Lower lobe of right lung (tissue), 2 donors: ENCODE data around the gene APMAP. TPM values are rescaled to one million over a fixed set of nuclear protein-coding genes. Genes with fewer than 3 reads are reported as not detected.

Experiments
- ATAC-seq, 2 donors: fragments of 200-7000 bp; cut with Tn5 transposase; one replicate each; pipeline ENCODE4 v1.9.1; 2020 to 2022; ENCODE audit warnings: mild to moderate bottlenecking in 2 of 2, moderate library complexity in 2 of 2
- DNase-seq: peaks from one replicate; pipeline ENCODE4 v3.0.0-alpha.2; 2020
- H3K27ac ChIP-seq: fragments of 200-600 bp; one replicate; pipeline ENCODE4 v1.8.0; 2022
- H3K27me3 ChIP-seq: fragments of 200-600 bp; one replicate; pipeline ENCODE4 v1.8.0; 2022; ENCODE audit warnings: low read depth
- H3K36me3 ChIP-seq: fragments of 200-600 bp; one replicate; pipeline ENCODE4 v1.8.0; 2022; ENCODE audit warnings: mild to moderate bottlenecking
- H3K4me1 ChIP-seq: fragments of 200-600 bp; one replicate; pipeline ENCODE4 v1.8.0; 2022
- H3K4me3 ChIP-seq: fragments of 200-600 bp; one replicate; pipeline ENCODE4 v1.8.0; 2022; ENCODE audit warnings: mild to moderate bottlenecking
- H3K9me3 ChIP-seq: fragments of 200-600 bp; one replicate; pipeline ENCODE4 v1.8.0; 2022
- intact Hi-C: fragments of 100-400 bp; cut with DNase I; formaldehyde crosslinking; loops from one replicate; pipeline ENCODE4 v1.11.0; 2022
- total RNA-seq: library from RNA; stranded (reverse); fragmentation: NEBNext Ultra II Directional; extraction: Animal tissue kit (Norgen Biotek cat#: 25700); gene quantifications from one replicate; pipeline ENCODE4 v1.2.1, GENCODE V29; 2021
- TF ChIP-seq, protein P1 (sequence below): fragments of 200-600 bp; IDR thresholded peaks from one replicate; pipeline ENCODE4 v1.8.0; 2022; ENCODE audit warnings: antibody characterized with exemption, mild to moderate bottlenecking
- donor health status: DM: no; HTN: yes; CAD: no; lungs with severe emphysema.

Gene APMAP
- total RNA-seq, 1 donor from 2014 or later = 82.9 TPM

DNA sequence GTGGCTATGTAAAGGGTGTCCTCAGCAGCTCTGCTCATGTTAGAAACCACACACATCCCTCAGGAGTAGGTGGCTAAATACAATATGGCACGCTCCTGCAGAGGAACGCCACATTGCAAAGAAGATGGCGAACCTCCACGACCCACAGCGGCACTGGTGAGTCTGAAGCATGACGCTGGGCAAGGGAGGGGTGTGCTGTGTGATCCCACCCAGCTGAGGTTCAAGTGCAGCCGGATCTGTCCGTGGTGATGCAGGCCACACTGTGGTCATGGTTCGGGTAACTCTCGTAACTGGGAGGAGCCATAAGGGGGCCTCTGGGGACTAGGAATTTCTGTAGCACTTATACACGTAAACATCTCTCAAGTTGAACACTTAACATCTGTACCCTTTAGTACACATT lies 23.4 kb upstream of the APMAP start:
- intact Hi-C loops = no loop called here
- Histone ChIP-seq H3K4me3 (no peak overlapping the region), H3K4me1 (peaks cover 19% of the 10 kb centered on the region), H3K36me3 (peaks cover 80% of the 10 kb centered on the region), H3K9me3 (no peaks in the 10 kb centered on the region), H3K27ac (no peak overlapping the region), H3K27me3 (no peaks in the 10 kb centered on the region)
- no peak for DNase-seq
- TF ChIP-seq, protein P1, sequence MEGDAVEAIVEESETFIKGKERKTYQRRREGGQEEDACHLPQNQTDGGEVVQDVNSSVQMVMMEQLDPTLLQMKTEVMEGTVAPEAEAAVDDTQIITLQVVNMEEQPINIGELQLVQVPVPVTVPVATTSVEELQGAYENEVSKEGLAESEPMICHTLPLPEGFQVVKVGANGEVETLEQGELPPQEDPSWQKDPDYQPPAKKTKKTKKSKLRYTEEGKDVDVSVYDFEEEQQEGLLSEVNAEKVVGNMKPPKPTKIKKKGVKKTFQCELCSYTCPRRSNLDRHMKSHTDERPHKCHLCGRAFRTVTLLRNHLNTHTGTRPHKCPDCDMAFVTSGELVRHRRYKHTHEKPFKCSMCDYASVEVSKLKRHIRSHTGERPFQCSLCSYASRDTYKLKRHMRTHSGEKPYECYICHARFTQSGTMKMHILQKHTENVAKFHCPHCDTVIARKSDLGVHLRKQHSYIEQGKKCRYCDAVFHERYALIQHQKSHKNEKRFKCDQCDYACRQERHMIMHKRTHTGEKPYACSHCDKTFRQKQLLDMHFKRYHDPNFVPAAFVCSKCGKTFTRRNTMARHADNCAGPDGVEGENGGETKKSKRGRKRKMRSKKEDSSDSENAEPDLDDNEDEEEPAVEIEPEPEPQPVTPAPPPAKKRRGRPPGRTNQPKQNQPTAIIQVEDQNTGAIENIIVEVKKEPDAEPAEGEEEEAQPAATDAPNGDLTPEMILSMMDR = no peak
- ATAC-seq = no peak

DNA sequence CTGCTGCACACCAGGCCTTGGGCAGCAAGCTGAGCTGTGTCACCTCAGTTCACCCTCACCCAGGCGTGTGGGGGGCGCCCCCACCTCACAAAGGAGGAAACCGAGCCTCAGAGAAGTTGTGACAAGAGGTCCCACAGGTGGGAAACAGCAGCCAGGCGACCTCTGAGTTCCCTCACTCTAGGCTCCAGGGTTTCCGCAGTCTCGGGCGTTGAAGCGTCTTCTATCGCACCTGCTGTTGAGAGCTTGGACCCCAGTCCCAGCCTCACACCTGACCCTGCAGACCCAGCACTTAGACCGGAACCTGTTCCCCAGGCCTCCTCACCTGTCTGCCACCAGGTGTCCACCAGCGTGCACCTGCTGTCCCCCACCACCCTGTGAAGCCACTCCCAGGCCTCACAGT lies 22.3 kb upstream of the APMAP start:
- Histone ChIP-seq H3K4me3 (no peak overlapping the region), H3K4me1 (peaks cover 19% of the 10 kb centered on the region), H3K9me3 (no peaks in the 10 kb centered on the region), H3K27me3 (no peaks in the 10 kb centered on the region), H3K27ac (no peak overlapping the region), H3K36me3 (peaks cover 82% of the 10 kb centered on the region)
- intact Hi-C loops = no loop called here
- TF ChIP-seq, protein P1 = no peak
- DNase-seq = no peak
- no peak for ATAC-seq

DNA sequence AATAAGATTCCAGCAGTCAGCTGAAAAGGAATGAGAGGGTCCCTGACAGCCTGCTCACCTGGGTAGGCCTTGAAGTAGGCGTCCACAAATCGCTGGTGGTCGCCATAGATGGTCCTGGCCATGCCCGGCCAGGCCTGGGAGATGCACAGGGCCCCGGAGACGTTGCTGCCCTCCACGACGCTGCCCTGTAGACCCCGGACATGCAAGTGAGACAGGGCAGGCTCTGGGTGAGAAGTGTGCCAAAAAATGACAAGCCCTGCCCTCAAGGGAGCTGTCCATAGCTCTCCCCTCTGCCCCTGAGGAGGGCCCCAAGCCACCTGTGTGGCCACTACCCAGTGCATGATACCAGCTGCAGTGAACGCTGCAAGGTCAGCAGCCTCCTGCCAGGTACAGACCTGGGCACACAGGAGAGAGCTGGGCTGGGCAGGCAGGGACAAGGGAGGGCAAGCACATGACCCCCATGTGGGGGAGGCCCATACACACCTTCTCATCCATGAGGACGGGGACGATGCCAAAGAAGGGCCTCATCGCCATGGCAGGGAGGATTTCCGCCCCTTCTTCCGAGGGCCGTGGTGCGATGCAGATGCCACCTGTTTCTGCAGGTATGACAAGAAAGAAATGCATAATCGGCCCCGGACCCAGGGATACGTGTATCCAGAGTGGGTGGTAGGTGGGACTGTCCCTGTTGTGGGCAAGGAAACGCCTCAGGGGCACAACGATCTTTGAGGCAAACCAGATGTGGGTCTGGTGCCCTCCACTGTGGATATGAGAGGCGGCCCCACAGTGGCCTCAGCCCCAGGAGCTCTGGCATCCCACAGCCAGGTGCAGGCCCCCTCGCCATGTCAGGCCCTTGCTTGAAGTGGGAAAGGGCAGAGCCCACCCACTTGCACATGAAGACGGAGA lies 21.2 kb upstream of the APMAP start:
- intact Hi-C loops = no loop called here
- no peak for DNase-seq

DNA sequence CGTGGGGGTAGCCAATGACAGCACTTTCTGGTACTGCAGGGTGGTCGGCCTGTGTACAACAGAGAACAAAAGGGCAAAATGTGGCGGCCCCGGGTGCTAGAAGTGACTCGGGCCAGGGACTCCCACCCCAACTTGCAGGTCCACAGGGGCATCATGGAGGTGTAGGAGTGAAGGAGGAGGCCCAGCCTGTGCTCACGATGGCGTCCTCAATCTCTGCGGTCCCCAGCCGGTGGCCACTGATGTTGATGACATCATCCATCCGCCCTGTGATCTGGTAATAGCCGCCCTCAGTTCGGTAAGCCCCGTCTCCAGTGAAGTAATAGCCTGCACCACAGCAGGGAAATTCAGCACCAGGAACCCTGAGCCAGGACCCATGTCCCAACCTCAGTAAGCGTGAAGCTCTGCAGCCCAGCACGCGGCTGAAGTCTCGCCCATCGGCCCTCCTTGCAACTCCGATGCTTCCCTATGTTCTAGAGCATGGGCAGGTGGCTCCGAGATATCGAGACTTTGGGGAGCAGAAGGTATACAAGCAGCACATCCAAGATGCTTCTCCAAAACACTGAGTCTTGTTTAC lies 20.2 kb upstream of the APMAP start:
- Histone ChIP-seq H3K27me3 (no peaks in the 10 kb centered on the region), H3K36me3 (peaks cover 92% of the 10 kb centered on the region), H3K4me3 (no peak overlapping the region), H3K4me1 (peaks cover 18% of the 10 kb centered on the region), H3K27ac (no peak overlapping the region), H3K9me3 (no peaks in the 10 kb centered on the region)
- no peak for ATAC-seq
- TF ChIP-seq, protein P1 = no peak
- intact Hi-C loops = no loop called here
- no peak for DNase-seq

More for the DNA sequence above, 21.2 kb upstream of the APMAP start:
- Histone ChIP-seq H3K27ac (no peak overlapping the region), H3K27me3 (no peaks in the 10 kb centered on the region), H3K4me1 (peaks cover 19% of the 10 kb centered on the region), H3K4me3 (no peak overlapping the region), H3K36me3 (peaks cover 82% of the 10 kb centered on the region), H3K9me3 (no peaks in the 10 kb centered on the region)
- TF ChIP-seq, protein P1 = no peak
- ATAC-seq = no peak

DNA sequence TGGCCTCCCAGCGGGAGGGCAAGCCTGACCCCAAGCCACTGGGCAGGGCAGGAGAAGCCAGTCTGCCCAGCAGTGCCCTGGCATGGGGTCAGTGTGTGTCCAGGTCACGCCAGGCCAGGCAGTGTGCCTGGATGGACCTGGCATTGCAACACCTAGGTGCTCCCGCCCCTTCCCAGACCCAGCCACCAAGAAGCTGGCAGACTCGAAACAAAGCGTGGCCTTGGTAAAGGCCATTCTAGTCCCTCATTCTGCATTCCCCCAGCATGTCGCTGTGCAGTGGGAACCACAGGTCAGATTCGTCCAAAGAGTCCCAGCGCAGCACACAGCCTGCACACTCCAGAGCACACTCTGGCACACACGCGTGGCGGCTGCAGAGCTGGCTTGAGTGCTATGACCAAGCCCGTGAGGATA lies 19.3 kb upstream of the APMAP start:
- no peaks in the 10 kb centered on the region for H3K27me3 ChIP-seq
- TF ChIP-seq, protein P1 = no peak
- H3K4me1 ChIP-seq = peaks cover 9% of the 10 kb centered on the region
- no peak for DNase-seq
- intact Hi-C loops = no loop called here
- ATAC-seq = peak in 1 of 2 donors; percentile 54
- H3K27ac ChIP-seq = no peak overlapping the region
- H3K4me3 ChIP-seq = no peak overlapping the region
- H3K36me3 ChIP-seq = peaks cover 99% of the 10 kb centered on the region
- no peaks in the 10 kb centered on the region for H3K9me3 ChIP-seq
